Mesenchymal stem cell (in vitro differentiated cells and primary cell): ENCODE measurements around the gene CLOCK.

Source experiments
- DNase-seq: peaks from one replicate; pipeline ENCODE4 v3.0.0-alpha.2; 2013
- H2AFZ ChIP-seq: one replicate; pipeline ENCODE4 v1.6.1; 2013; ENCODE audit warnings: low read depth, mild to moderate bottlenecking, control low read depth, inconsistent platforms, low read length, moderate library complexity
- H2AK5ac ChIP-seq: 2 replicates; pipeline ENCODE4 v1.6.1; 2013; ENCODE audit warnings: low read length, moderate library complexity, mild to moderate bottlenecking, inconsistent platforms; ENCODE audit not compliant: severe bottlenecking
- H2BK120ac ChIP-seq: one replicate; pipeline ENCODE4 v1.6.1; 2013; ENCODE audit warnings: low read depth, mild to moderate bottlenecking, inconsistent platforms, low read length, moderate library complexity
- H2BK12ac ChIP-seq, 2 experiments: one replicate each; pipeline ENCODE4 v1.6.1; 2013; ENCODE audit warnings: inconsistent platforms in 2 of 2, low read length in 2 of 2, mild to moderate bottlenecking in 2 of 2, moderate library complexity in 2 of 2, control low read depth in 1 of 2
- H2BK15ac ChIP-seq: one replicate; pipeline ENCODE4 v1.6.1; 2013; ENCODE audit warnings: mild to moderate bottlenecking, low read depth, inconsistent platforms; ENCODE audit not compliant: poor library complexity, severe bottlenecking
- H2BK5ac ChIP-seq: 2 replicates; pipeline ENCODE4 v1.6.1; 2013; ENCODE audit warnings: low read depth, mild to moderate bottlenecking, low read length, control low read depth, inconsistent platforms; ENCODE audit not compliant: poor library complexity, severe bottlenecking
- H3K14ac ChIP-seq, 2 experiments: one replicate each; pipeline ENCODE4 v1.6.1; 2013; ENCODE audit warnings: inconsistent platforms in 2 of 2, low read length in 2 of 2, control low read depth in 1 of 2, mild to moderate bottlenecking in 1 of 2, moderate library complexity in 1 of 2
- H3K18ac ChIP-seq, 2 experiments: one replicate each; pipeline ENCODE4 v1.6.1; 2013; ENCODE audit warnings: inconsistent platforms in 2 of 2, low read length in 2 of 2, control low read depth in 1 of 2, low read depth in 1 of 2, mild to moderate bottlenecking in 1 of 2
- H3K23ac ChIP-seq, 2 experiments: one replicate each; pipeline ENCODE4 v1.6.1; 2013; ENCODE audit warnings: inconsistent platforms in 2 of 2, low read length in 2 of 2, mild to moderate bottlenecking in 2 of 2, moderate library complexity in 2 of 2, control low read depth in 1 of 2
- H3K27ac ChIP-seq: 2 replicates; pipeline ENCODE4 v1.5.1; 2013; ENCODE audit warnings: mild to moderate bottlenecking, moderate library complexity, low read length, control low read depth, inconsistent platforms; ENCODE audit not compliant: poor library complexity, severe bottlenecking
- H3K27me3 ChIP-seq, 2 experiments: 2 replicates each; pipeline versions ENCODE4 v1.6.1 to v1.7.0; 2013; ENCODE audit warnings: low read length in 2 of 2, mild to moderate bottlenecking in 2 of 2, moderate library complexity in 2 of 2, control low read depth in 1 of 2, inconsistent platforms in 1 of 2; ENCODE audit not compliant: control insufficient read depth in 1 of 2, insufficient read depth in 1 of 2
- H3K36me3 ChIP-seq, 2 experiments: 2 replicates each; pipeline versions ENCODE4 v1.6.1 to v1.7.0; 2013; ENCODE audit warnings: low read length in 2 of 2, control low read depth in 1 of 2, inconsistent platforms in 1 of 2, low read depth in 1 of 2, mild to moderate bottlenecking in 1 of 2; ENCODE audit not compliant: insufficient read depth in 2 of 2, control insufficient read depth in 1 of 2
- H3K4ac ChIP-seq, 2 experiments: one replicate each; pipeline ENCODE4 v1.6.1; 2013; ENCODE audit warnings: inconsistent platforms in 2 of 2, low read length in 2 of 2, mild to moderate bottlenecking in 2 of 2, moderate library complexity in 2 of 2, control low read depth in 1 of 2, low read depth in 1 of 2
- H3K4me1 ChIP-seq: 2 replicates; pipeline ENCODE4 v1.6.1; 2013; ENCODE audit warnings: low read depth, low read length, control low read depth; ENCODE audit not compliant: control insufficient read depth, insufficient read depth
- H3K4me2 ChIP-seq: 2 replicates; pipeline ENCODE4 v1.6.1; 2013; ENCODE audit warnings: low read length, mild to moderate bottlenecking, inconsistent platforms; ENCODE audit not compliant: poor library complexity, severe bottlenecking
- H3K4me3 ChIP-seq, 2 experiments: 2 replicates each; pipeline versions ENCODE4 v1.5.1 to v1.7.0; 2013; ENCODE audit warnings: low read length in 2 of 2, mild to moderate bottlenecking in 2 of 2, control low read depth in 1 of 2, low read depth in 1 of 2; ENCODE audit not compliant: insufficient read depth in 1 of 2
- H3K79me1 ChIP-seq: replicated peaks from 2 replicates; pipeline ENCODE4 v1.6.1; 2013; ENCODE audit warnings: mild to moderate bottlenecking, control low read depth, low read length, inconsistent platforms; ENCODE audit not compliant: poor library complexity, severe bottlenecking
- H3K9ac ChIP-seq: 2 replicates; pipeline ENCODE4 v1.7.0; 2013; ENCODE audit warnings: mild to moderate bottlenecking, low read length, moderate library complexity
- H3K9me3 ChIP-seq: 2 replicates; pipeline ENCODE4 v1.7.0; 2013; ENCODE audit warnings: mild to moderate bottlenecking, low read length; ENCODE audit not compliant: control insufficient read depth
- H4K8ac ChIP-seq: one replicate; pipeline ENCODE4 v1.6.1; 2013; ENCODE audit warnings: inconsistent platforms, mild to moderate bottlenecking, low read length, moderate library complexity
- H4K91ac ChIP-seq: one replicate; pipeline ENCODE4 v1.6.1; 2013; ENCODE audit warnings: mild to moderate bottlenecking, low read length, inconsistent platforms
- WGBS: methylation state at CpG from one replicate; pipeline ENCODE4 v1.1.7; 2013; ENCODE audit warnings: mixed read lengths; 5-methylcytosine and 5-hydroxymethylcytosine counted together

CLOCK gene

GRCh38 chr4:55524844-55525571, 21.7 kb downstream of the CLOCK start:
- Histone ChIP-seq H4K8ac (no peak overlapping the region), H3K4ac (no peak overlapping the region), H2AK5ac (no peak overlapping the region), H3K9ac (peak overlapping the region; percentile 70), H3K4me1 (no peaks in the 10 kb centered on the region), H2BK5ac (no peak overlapping the region), H3K27ac (no peak overlapping the region), H2BK15ac (no peak overlapping the region), H3K14ac (no peak overlapping the region), H3K9me3 (no peaks in the 10 kb centered on the region), H3K79me1 (peaks cover 8% of the 10 kb centered on the region), H2AFZ (no peak overlapping the region), H4K91ac (no peak overlapping the region), H3K4me3 (no peak overlapping the region), H3K18ac (no peak overlapping the region), H2BK12ac (no peak overlapping the region), H3K23ac (no peak overlapping the region), H3K27me3 (no peaks in the 10 kb centered on the region), H3K4me2 (no peak overlapping the region), H2BK120ac (no peak overlapping the region), H3K36me3 (no peaks in the 10 kb centered on the region)
- 98% methylated on average over 3 of the region's 4 CpGs for WGBS
- DNase-seq = peak; percentile 12

DNA sequence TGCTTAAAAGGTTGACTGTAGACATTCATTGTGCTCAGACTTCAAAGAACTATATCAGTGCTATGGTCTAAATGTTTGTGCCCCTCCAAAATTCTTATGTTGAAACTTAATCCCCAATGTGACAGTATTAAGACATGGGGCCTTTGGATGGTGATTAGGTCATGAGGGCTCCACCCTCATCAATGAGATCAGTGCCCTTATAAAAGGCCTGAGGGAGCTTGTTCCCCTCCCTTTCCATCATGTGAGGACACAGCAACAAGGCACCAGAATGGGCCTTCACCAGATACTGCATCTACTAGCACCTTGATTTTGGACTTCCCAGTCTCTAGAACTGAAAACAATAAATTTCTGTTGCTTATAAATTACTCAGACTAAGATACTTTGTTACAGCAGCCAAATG, 28.3 kb downstream of the CLOCK start:
- Histone ChIP-seq H3K79me1 (peaks cover 16% of the 10 kb centered on the region), H2AFZ (no peak overlapping the region), H2BK15ac (no peak overlapping the region), H3K4me1 (no peaks in the 10 kb centered on the region), H2BK120ac (no peak overlapping the region), H3K4me3 (no peak overlapping the region), H3K4ac (no peak overlapping the region), H3K36me3 (no peaks in the 10 kb centered on the region), H2AK5ac (no peak overlapping the region), H3K9ac (no peak overlapping the region), H3K4me2 (no peak overlapping the region), H3K18ac (no peak overlapping the region), H3K14ac (no peak overlapping the region), H2BK12ac (no peak overlapping the region), H4K8ac (no peak overlapping the region), H3K27me3 (no peaks in the 10 kb centered on the region), H2BK5ac (no peak overlapping the region), H4K91ac (no peak overlapping the region), H3K23ac (no peak overlapping the region), H3K9me3 (no peaks in the 10 kb centered on the region), H3K27ac (no peak overlapping the region)
- DNase-seq = no peak

DNA sequence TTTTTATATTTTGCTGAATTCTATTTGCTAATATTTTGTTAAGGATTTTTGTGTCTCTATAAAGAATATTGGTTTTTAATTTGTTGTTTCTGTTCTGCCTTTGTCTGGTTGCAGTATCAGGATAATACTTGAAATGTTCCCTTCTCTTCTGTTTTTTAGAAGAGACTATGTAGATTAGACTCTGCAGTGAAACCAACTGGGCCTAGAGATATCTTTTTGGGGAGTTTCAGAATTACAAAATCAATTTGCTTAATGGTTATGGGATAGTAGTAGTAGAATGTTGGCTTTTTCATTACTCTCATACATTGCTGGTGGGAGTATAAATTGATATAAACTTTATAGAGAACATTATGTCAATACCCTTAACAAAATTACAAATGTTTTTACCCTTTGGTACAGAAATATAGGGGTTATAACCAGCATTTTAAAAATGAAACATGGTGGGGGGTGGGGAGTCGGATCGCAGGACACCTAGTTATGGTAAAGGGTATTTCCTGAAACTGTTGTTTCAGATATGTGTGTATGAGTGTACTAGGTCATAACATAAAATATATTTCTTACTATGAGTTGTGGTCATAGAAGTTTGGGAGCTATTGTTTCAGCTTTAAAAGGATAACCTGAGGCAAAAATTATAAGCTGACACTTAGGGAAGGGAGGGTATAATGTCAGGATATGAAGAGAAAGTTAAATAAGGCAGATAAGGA, 29.0 kb downstream of the CLOCK start:
- DNase-seq = no peak
- Histone ChIP-seq H2BK15ac (no peak overlapping the region), H3K14ac (no peak overlapping the region), H2BK120ac (no peak overlapping the region), H2AFZ (no peak overlapping the region), H3K9ac (no peak overlapping the region), H2AK5ac (no peak overlapping the region), H3K4me3 (no peak overlapping the region), H3K27ac (no peak overlapping the region), H3K4me2 (no peak overlapping the region), H3K4me1 (no peaks in the 10 kb centered on the region), H3K18ac (no peak overlapping the region), H4K8ac (no peak overlapping the region), H3K4ac (no peak overlapping the region), H3K27me3 (no peaks in the 10 kb centered on the region), H4K91ac (no peak overlapping the region), H2BK5ac (no peak overlapping the region), H3K36me3 (no peaks in the 10 kb centered on the region), H3K9me3 (no peaks in the 10 kb centered on the region), H2BK12ac (no peak overlapping the region), H3K23ac (no peak overlapping the region), H3K79me1 (peaks cover 16% of the 10 kb centered on the region)
- 100% methylated on average over 2 of the region's 2 CpGs for WGBS

DNA sequence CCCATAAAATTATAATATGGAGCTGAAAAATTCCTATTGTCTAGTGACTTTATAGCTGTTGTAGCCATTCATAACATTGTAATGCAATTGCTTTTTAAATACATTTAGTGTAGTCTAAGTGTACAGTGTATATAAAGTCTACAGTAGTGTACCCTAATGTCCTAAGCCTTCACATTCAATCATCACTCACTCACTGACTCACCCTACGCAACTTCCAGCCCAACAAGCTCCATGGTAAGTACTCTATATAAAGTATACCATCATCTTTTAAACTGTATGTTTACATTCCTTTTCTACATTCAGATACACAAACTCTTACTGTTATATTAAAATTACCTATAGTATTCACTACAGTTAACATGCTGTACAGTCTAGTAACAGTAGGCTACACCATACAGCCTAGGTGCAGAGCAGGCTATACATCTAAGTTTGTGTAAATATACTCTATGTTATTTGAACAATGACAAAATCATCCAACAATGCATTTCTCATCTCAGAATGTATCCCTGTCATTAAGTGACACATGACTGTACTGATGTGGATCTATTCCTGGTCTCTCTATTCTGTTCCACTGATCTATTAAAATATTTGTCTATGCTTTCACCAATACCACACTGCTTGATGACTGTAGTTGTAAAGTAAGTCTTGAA, 33.7 kb downstream of the CLOCK start:
- Histone ChIP-seq H3K27ac (no peak overlapping the region), H3K9me3 (no peaks in the 10 kb centered on the region), H3K4ac (no peak overlapping the region), H2AFZ (no peak overlapping the region), H3K27me3 (no peaks in the 10 kb centered on the region), H3K4me2 (no peak overlapping the region), H3K4me3 (no peak overlapping the region), H3K14ac (no peak overlapping the region), H2BK15ac (no peak overlapping the region), H4K91ac (no peak overlapping the region), H4K8ac (no peak overlapping the region), H2BK120ac (no peak overlapping the region), H2BK12ac (no peak overlapping the region), H2BK5ac (no peak overlapping the region), H3K79me1 (peaks cover 4% of the 10 kb centered on the region), H3K4me1 (no peaks in the 10 kb centered on the region), H3K36me3 (peaks cover 0 to 4% of the 10 kb centered on the region in 2 experiments), H3K9ac (no peak overlapping the region), H2AK5ac (no peak overlapping the region), H3K23ac (no peak overlapping the region), H3K18ac (no peak overlapping the region)
- peak; percentile 8 for DNase-seq
- WGBS = 75% methylated on average over 1 of the region's 1 CpG
